ENCODE data around the gene PBX2.

Gene PBX2

DNA sequence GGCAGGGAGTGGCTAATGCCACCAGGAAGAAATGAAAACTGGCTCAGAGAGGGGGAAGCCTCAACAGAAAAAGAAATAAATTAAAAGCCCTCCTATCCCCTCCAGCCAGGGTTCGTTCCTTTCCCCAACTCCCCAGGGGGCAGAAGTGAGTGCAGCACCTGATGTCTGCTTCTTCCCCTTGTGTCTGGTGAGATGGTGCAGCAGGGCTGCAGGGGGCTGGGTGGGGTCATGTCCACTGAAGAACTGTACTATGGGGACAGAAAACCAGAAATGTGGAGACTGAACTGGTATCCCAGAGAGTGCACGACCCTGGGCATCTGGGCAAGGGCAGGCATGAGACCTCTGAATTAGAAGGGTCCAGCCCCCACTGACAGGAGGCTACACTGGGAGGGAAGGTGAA is 21.7 kb downstream of the PBX2 start:
- Histone ChIP-seq H3K27ac (ENCODE audit: low read depth, low read length) (no peak overlapping the region), H3K4me1 (ENCODE audit: control insufficient read depth, insufficient read depth, low read length, unreplicated experiment) (peaks cover 16% of the 10 kb centered on the region), H3K4me3 (ENCODE audit: low read depth, low read length) (no peak overlapping the region), H3K79me2 (ENCODE audit: control insufficient read depth, insufficient read depth, low read length, unreplicated experiment) (peaks cover 10% of the 10 kb centered on the region), H2AFZ (ENCODE audit: low read length, unreplicated experiment) (no peak overlapping the region), H3K36me3 (ENCODE audit: insufficient read depth, low read length) (peaks cover 4% of the 10 kb centered on the region; the same call in 1 of the 2 replicates), H3K27me3 (ENCODE audit: insufficient read depth, low read length) (no peaks in the 10 kb centered on the region)

DNA sequence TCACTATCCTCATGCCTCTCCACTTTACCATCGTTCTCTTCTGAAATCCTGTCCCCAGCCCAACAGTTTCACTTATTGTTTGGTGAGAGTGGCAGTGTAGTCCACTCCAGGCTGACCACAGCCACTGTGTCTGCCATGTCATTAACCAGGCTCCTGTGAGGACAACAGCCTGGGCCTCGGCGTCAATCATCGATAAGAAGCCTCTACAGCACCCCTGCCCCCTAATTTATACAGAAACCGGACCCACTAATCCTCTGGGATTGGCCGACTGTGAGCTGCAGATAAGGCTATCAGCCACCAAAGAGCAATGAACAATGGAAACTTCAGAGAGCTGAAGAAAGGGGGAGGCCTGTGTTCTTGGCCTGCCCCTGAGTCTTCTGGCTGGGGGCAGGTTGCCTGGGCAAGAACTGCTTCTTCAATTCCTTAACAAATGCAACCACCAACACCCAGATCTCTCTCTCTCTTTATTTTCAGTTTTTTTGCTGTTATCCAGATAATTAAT is 22.2 kb downstream of the PBX2 start:
- Histone ChIP-seq H3K27ac (ENCODE audit: low read depth, low read length) (no peak overlapping the region), H3K79me2 (ENCODE audit: control insufficient read depth, insufficient read depth, low read length, unreplicated experiment) (peaks cover 5% of the 10 kb centered on the region), H3K4me3 (ENCODE audit: low read depth, low read length) (no peak overlapping the region), H3K36me3 (ENCODE audit: insufficient read depth, low read length) (peaks cover 4% of the 10 kb centered on the region; the same call in 1 of the 2 replicates), H2AFZ (ENCODE audit: low read length, unreplicated experiment) (no peak overlapping the region), H3K4me1 (ENCODE audit: control insufficient read depth, insufficient read depth, low read length, unreplicated experiment) (peaks cover 16% of the 10 kb centered on the region), H3K27me3 (ENCODE audit: insufficient read depth, low read length) (no peaks in the 10 kb centered on the region)

DNA sequence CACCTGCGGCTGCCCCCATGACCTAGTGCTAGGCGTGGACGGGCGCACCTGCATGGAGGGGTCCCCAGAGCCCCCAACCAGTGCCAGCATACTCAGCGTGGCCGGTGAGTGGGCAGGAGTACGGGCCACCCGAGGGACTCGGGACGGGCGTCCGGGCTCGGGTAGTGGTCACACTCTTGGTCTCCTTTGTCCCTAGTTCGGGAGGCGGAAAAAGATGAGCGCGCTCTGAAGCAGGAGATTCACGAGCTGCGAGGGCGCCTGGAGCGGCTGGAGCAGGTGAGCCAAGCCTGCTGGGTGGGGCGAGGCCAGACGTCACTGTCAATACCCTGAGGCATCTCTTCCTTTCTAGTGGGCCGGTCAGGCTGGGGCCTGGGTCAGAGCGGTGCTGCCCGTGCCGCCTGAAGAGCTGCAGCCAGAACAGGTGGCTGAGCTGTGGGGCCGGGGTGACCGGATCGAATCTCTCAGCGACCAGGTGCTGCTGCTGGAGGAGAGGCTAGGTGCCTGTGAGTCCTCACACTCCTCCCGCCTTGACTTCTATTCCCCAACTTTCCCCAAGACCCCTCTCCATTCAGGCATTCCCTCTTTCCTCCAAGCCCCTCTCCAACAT is 22.7 kb downstream of the PBX2 start:
- Histone ChIP-seq H3K36me3 (ENCODE audit: insufficient read depth, low read length) (peaks cover 4% of the 10 kb centered on the region; the same call in 1 of the 2 replicates), H3K27ac (ENCODE audit: low read depth, low read length) (no peak overlapping the region), H2AFZ (ENCODE audit: low read length, unreplicated experiment) (no peak overlapping the region)

DNA sequence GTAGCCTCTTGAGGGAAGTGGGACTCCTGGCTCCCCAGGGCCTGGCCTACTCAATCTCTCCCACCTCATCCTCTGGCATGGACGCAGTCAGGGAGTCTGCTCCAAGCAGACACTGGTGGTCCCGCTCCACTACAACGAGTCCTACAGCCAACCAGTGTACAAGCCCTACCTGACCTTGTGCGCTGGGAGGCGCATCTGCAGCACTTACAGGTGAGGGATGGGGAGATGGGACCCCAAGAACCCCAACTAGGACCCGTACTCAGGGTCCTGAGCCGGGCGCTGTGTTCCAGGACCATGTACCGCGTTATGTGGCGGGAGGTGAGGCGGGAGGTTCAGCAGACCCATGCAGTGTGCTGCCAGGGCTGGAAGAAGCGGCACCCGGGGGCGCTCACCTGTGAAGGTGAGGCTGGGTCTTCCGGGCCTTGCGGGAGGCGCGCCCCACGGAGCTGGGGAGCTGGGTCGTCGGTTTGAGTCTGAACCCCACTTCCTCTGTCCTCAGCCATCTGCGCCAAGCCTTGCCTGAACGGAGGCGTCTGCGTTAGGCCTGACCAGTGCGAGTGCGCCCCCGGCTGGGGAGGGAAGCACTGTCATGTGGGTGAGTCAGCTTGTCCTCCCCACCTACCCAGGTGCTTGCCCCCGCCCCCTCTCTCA is 23.5 kb downstream of the PBX2 start:
- no peak overlapping the region for H3K27ac ChIP-seq (ENCODE audit: low read depth, low read length)
- peaks cover 16% of the 10 kb centered on the region for H3K4me1 ChIP-seq (ENCODE audit: control insufficient read depth, insufficient read depth, low read length, unreplicated experiment)
- no peaks in the 10 kb centered on the region for H3K79me2 ChIP-seq (ENCODE audit: control insufficient read depth, insufficient read depth, low read length, unreplicated experiment)
- no peaks in the 10 kb centered on the region for H3K27me3 ChIP-seq (ENCODE audit: insufficient read depth, low read length)
- H3K36me3 ChIP-seq (ENCODE audit: insufficient read depth, low read length), result peaks cover 4% of the 10 kb centered on the region; the same call in 1 of the 2 replicates
- H2AFZ ChIP-seq (ENCODE audit: low read length, unreplicated experiment), result no peak overlapping the region
- H3K4me3 ChIP-seq (ENCODE audit: low read depth, low read length), result no peak overlapping the region

More for the DNA sequence above, 22.7 kb downstream of the PBX2 start:
- H3K27me3 ChIP-seq (ENCODE audit: insufficient read depth, low read length), result no peaks in the 10 kb centered on the region
- H3K4me3 ChIP-seq (ENCODE audit: low read depth, low read length), result no peak overlapping the region
- H3K79me2 ChIP-seq (ENCODE audit: control insufficient read depth, insufficient read depth, low read length, unreplicated experiment), result no peaks in the 10 kb centered on the region
- peaks cover 16% of the 10 kb centered on the region for H3K4me1 ChIP-seq (ENCODE audit: control insufficient read depth, insufficient read depth, low read length, unreplicated experiment)

DNA sequence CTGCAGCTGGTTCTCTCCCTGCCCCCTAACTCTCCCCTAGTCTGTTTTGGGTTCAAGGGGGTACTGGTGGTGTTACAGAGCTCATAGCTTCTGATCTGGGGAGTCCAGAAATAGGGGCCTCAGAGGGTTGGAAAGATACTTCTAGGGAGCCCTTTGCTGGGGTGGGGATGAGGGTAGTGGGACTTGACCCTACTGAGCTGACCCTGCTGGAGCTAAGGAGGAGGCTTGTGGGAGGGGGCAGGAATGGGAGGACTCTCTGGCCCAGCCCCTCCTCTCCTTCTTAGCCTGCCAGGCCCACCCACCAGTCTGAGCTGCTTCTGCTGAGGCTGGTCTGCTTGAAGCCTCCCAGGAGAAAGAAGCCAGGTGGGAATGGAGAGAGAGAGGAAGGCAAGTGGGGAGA is 25.7 kb downstream of the PBX2 start, which contains the start of gene EGFL8:
TSS of gene EGFL8 (plus strand) at position 301 of the 400 bp plus-strand sequence. CDS start 1,571 bp downstream, outside the sequence.
- Histone ChIP-seq H3K79me2 (ENCODE audit: control insufficient read depth, insufficient read depth, low read length, unreplicated experiment) (no peaks in the 10 kb centered on the region), H3K27ac (ENCODE audit: low read depth, low read length) (no peak within 1 kb of the TSS), H3K4me1 (ENCODE audit: control insufficient read depth, insufficient read depth, low read length, unreplicated experiment) (peaks cover 11% of the 10 kb centered on the region), H3K36me3 (ENCODE audit: insufficient read depth, low read length) (peaks cover 4% of the 10 kb centered on the region; the same call in 1 of the 2 replicates), H3K27me3 (ENCODE audit: insufficient read depth, low read length) (no peaks in the 10 kb centered on the region), H2AFZ (ENCODE audit: low read length, unreplicated experiment) (no peak within 1 kb of the TSS), H3K4me3 (ENCODE audit: low read depth, low read length) (no peak within 1 kb of the TSS)

DNA sequence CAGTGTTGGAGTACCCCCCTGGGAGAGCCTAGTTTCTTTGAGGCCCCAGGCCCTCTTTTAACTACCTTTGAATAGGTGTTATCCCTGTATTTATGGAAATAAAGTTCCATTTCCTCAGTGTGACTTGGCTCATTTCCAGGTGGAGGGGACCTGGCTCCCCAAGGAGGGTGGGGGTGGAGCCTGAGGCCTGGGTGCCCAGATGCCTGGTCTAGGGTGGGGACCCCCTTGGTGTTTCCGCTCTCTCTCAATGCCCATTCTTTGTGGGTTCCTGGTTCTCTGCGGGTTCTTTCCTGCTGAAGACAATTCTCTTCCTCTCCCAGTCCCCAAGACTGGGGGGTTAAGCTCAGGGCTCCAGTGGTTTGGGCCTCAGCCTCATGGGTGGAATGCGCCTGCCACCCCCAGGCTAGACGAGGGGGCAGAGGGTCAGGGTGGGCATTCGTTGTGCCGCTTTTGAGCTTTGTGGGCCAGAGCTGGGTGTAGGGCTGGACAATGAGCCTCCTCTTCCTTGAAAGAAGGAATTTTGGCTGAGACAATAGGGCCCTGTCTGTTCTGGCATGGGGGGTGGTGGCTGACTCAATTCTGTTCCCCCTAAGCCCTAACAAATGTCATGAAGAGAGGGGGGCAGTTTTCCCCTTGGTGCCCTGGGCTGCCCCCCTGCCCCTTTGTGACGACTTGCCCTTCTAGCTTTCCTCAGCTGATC is 26.3 kb downstream of the PBX2 start:
- no peak overlapping the region for H2AFZ ChIP-seq (ENCODE audit: low read length, unreplicated experiment)
- H3K4me1 ChIP-seq (ENCODE audit: control insufficient read depth, insufficient read depth, low read length, unreplicated experiment), result peaks cover 5% of the 10 kb centered on the region
- H3K4me3 ChIP-seq (ENCODE audit: low read depth, low read length), result no peak overlapping the region
- H3K36me3 ChIP-seq (ENCODE audit: insufficient read depth, low read length), result peaks cover 4% of the 10 kb centered on the region; the same call in 1 of the 2 replicates
- H3K27ac ChIP-seq (ENCODE audit: low read depth, low read length), result no peak overlapping the region
- H3K79me2 ChIP-seq (ENCODE audit: control insufficient read depth, insufficient read depth, low read length, unreplicated experiment), result no peaks in the 10 kb centered on the region
- no peaks in the 10 kb centered on the region for H3K27me3 ChIP-seq (ENCODE audit: insufficient read depth, low read length)

DNA sequence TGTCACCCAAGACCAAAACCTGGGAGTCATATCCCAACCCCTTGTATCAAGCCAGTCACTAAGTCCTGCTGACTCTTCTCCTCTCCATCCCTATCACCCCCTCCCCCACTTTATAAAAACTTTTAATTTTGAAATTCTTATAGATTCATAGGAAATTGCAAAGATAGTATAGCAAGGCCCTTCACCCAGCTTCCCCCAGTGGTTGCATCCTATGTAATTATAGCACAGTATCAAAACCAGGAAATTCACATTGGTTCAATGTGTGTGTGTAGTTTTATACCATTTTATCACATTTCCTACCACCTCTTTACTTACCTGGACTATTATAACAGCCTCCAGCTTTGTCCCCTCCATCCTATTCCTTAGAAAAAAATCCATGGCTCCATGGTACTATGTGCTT is 31.9 kb downstream of the PBX2 start:
- peaks cover 12% of the 10 kb centered on the region; the same call in 1 of the 2 replicates for H3K36me3 ChIP-seq (ENCODE audit: insufficient read depth, low read length)
- no peak overlapping the region for H3K27ac ChIP-seq (ENCODE audit: low read depth, low read length)
- peaks cover 20% of the 10 kb centered on the region for H3K79me2 ChIP-seq (ENCODE audit: control insufficient read depth, insufficient read depth, low read length, unreplicated experiment)
- peaks cover 10% of the 10 kb centered on the region for H3K4me1 ChIP-seq (ENCODE audit: control insufficient read depth, insufficient read depth, low read length, unreplicated experiment)
- no peak overlapping the region for H2AFZ ChIP-seq (ENCODE audit: low read length, unreplicated experiment)
- H3K27me3 ChIP-seq (ENCODE audit: insufficient read depth, low read length), result no peaks in the 10 kb centered on the region
- no peak overlapping the region for H3K4me3 ChIP-seq (ENCODE audit: low read depth, low read length)

DNA sequence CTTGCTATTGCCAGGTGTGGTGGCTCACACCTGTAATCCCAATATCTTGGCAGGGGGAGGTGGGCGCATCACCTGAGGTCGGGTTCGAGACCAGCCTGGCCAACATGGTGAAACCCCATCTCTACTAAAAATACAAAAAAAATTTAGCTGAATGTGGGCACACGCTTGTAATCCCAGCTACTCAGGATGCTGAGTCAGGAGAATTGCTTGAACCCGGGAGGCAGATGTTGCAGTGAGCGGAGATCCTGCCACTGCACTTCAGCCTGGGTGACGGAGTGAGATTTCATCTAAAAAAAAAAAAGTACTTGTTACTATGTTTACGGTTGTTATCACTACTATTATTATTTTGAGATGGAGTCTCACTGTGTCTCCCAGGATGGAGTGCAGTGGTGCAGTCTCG is 33.1 kb downstream of the PBX2 start:
- Histone ChIP-seq H3K4me3 (ENCODE audit: low read depth, low read length) (no peak overlapping the region), H3K36me3 (ENCODE audit: insufficient read depth, low read length) (peaks cover 12% of the 10 kb centered on the region; the same call in 1 of the 2 replicates), H3K4me1 (ENCODE audit: control insufficient read depth, insufficient read depth, low read length, unreplicated experiment) (peaks cover 18% of the 10 kb centered on the region), H3K79me2 (ENCODE audit: control insufficient read depth, insufficient read depth, low read length, unreplicated experiment) (peaks cover 20% of the 10 kb centered on the region), H3K27me3 (ENCODE audit: insufficient read depth, low read length) (no peaks in the 10 kb centered on the region), H3K27ac (ENCODE audit: low read depth, low read length) (no peak overlapping the region), H2AFZ (ENCODE audit: low read length, unreplicated experiment) (no peak overlapping the region)

DNA sequence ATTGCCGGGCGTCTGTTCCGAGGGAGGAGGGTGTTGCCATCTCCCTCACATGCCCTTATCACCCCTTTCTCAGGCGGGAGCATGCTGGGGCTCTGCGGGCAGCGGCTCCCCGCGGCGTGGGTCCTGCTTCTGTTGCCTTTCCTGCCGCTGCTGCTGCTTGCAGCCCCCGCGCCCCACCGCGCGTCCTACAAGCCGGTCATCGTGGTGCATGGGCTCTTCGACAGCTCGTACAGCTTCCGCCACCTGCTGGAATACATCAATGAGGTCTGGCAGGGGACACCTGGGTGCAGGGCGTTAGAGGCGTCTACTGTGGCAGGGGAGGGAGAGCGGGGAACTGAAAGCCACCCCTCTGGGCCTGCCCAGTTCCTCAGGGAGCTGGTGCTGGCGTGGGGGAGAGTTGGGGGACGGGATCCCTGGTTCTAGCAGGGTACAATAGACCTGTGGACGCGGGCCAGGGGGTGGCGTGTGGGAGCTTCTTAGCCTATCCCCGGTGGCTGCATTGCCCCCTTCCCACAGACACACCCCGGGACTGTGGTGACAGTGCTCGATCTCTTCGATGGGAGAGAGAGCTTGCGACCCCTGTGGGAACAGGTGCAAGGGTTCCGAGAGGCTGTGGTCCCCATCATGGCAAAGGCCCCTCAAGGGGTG is 35.4 kb downstream of the PBX2 start:
- peak overlapping the region; percentile 96 for H3K4me3 ChIP-seq (ENCODE audit: low read depth, low read length)
- H3K79me2 ChIP-seq (ENCODE audit: control insufficient read depth, insufficient read depth, low read length, unreplicated experiment), result peaks cover 20% of the 10 kb centered on the region
- peaks cover 23% of the 10 kb centered on the region for H3K4me1 ChIP-seq (ENCODE audit: control insufficient read depth, insufficient read depth, low read length, unreplicated experiment)
- peaks cover 12% of the 10 kb centered on the region; the same call in 1 of the 2 replicates for H3K36me3 ChIP-seq (ENCODE audit: insufficient read depth, low read length)
- peak overlapping the region; percentile 75 for H3K27ac ChIP-seq (ENCODE audit: low read depth, low read length)
- H2AFZ ChIP-seq (ENCODE audit: low read length, unreplicated experiment), result peak overlapping the region; percentile 77
- no peaks in the 10 kb centered on the region for H3K27me3 ChIP-seq (ENCODE audit: insufficient read depth, low read length)

All from ACC112 (cell line).